ENCODE results near the gene DMC1.
A peak's percentile ranks its signal among the peaks of the same experiment; 100 is the strongest.
"Not testable (repeated sequence)": the region's sequence is repeated elsewhere in the genome, so short reads cannot be mapped to it uniquely, and the experiment has no call there.

DMC1 gene

GRCh38 chr22:38569972-38570778, at the start of gene DMC1:
DMC1 (minus strand) TSS chr22:38570183; CDS start chr22:38568256, 1,927 bp downstream.
- H3K27me3 ChIP-seq (ENCODE audit: insufficient read depth, low read depth, severe bottlenecking) = no peaks in the 10 kb centered on the region
- 0 out of 2 replicates have a peak within 1 kb of the TSS, but pooled peaks have one; percentile 19 for H3K27ac ChIP-seq
- TF ChIP-seq, protein P1, sequence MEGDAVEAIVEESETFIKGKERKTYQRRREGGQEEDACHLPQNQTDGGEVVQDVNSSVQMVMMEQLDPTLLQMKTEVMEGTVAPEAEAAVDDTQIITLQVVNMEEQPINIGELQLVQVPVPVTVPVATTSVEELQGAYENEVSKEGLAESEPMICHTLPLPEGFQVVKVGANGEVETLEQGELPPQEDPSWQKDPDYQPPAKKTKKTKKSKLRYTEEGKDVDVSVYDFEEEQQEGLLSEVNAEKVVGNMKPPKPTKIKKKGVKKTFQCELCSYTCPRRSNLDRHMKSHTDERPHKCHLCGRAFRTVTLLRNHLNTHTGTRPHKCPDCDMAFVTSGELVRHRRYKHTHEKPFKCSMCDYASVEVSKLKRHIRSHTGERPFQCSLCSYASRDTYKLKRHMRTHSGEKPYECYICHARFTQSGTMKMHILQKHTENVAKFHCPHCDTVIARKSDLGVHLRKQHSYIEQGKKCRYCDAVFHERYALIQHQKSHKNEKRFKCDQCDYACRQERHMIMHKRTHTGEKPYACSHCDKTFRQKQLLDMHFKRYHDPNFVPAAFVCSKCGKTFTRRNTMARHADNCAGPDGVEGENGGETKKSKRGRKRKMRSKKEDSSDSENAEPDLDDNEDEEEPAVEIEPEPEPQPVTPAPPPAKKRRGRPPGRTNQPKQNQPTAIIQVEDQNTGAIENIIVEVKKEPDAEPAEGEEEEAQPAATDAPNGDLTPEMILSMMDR (IDR thresholded peaks at IDR 0.05; ENCODE audit: low read depth, low read length) = no peak
- DNase-seq = peak; percentile 82
- H3K4me3 ChIP-seq (ENCODE audit: low read depth, low read length) = peak within 1 kb of the TSS; percentile 56
- no peaks in the 10 kb centered on the region for H3K36me3 ChIP-seq
- H3K9me3 ChIP-seq (ENCODE audit: severe bottlenecking) = no peaks in the 10 kb centered on the region

- H3K27ac ChIP-seq = no peak overlapping the region
- no peak for DNase-seq
- TF ChIP-seq, protein P1 (IDR thresholded peaks at IDR 0.05; ENCODE audit: low read depth, low read length) = no peak
- H3K9me3 ChIP-seq (ENCODE audit: severe bottlenecking) = no peaks in the 10 kb centered on the region
- H3K4me3 ChIP-seq (ENCODE audit: low read depth, low read length) = no peak overlapping the region
- H3K36me3 ChIP-seq = peaks cover 61% of the 10 kb centered on the region
- H3K27me3 ChIP-seq (ENCODE audit: insufficient read depth, low read depth, severe bottlenecking) = no peaks in the 10 kb centered on the region
Observed at GRCh38 chr22:38618682-38619081, 48.7 kb upstream of the DMC1 start.

- no peak overlapping the region for H3K4me3 ChIP-seq (ENCODE audit: low read depth, low read length)
- no peaks in the 10 kb centered on the region for H3K9me3 ChIP-seq (ENCODE audit: severe bottlenecking)
- no peak overlapping the region for H3K27ac ChIP-seq
- TF ChIP-seq, protein P1 (IDR thresholded peaks at IDR 0.05; ENCODE audit: low read depth, low read length) = no peak
- H3K27me3 ChIP-seq (ENCODE audit: insufficient read depth, low read depth, severe bottlenecking) = no peaks in the 10 kb centered on the region
- peaks cover 60% of the 10 kb centered on the region for H3K36me3 ChIP-seq
- DNase-seq = no peak
Observed at GRCh38 chr22:38618258-38618657, 48.3 kb upstream of the DMC1 start.

- DNase-seq; H3K27me3 ChIP-seq (ENCODE audit: insufficient read depth, low read depth, severe bottlenecking); H3K27ac ChIP-seq; H3K9me3 ChIP-seq (ENCODE audit: severe bottlenecking); H3K4me3 ChIP-seq (ENCODE audit: low read depth, low read length): not testable (repeated sequence)
- H3K36me3 ChIP-seq = peaks cover 56% of the 10 kb centered on the region
Observed at GRCh38 chr22:38615064-38615405, 45.1 kb upstream of the DMC1 start.

DNA sequence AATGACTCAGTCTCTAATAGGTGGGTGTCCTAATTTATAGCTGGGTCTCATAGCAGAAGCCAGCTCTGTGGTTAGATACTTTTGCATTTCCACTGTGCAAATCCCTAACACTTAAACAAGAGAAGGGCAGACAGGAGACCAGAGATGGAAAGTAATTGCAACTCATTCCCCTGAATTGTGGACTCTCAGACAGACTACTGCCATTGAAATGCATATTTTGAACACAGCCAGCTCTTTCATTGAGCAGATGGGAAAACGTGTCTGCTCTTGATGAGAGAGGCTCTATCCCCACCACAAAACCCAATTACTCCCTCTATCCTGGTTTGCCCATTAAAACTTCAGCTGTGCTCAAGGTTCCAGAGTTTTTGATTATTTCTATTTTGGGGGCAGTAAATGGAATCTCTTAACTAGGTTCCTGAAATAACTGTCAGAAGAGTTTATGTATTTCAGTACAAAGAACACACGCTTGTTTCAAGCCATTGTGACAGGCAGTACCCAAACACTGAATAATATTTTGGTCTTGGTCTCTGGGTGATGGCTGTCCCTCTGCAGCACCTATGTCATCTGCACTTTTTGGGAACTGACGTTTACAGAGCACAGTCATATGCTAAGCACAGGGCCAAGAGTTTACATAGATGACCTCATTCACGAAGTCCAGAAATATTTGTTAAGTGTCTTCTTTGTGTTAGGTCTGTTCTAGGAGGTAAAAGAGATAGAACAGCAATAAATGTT, 44.5 kb upstream of the DMC1 start:
- H3K4me3 ChIP-seq (ENCODE audit: low read depth, low read length) = no peak overlapping the region
- no peak overlapping the region for H3K27ac ChIP-seq
- H3K36me3 ChIP-seq = peaks cover 51% of the 10 kb centered on the region
- H3K9me3 ChIP-seq (ENCODE audit: severe bottlenecking) = no peaks in the 10 kb centered on the region
- DNase-seq = no peak
- TF ChIP-seq, protein P1 (IDR thresholded peaks at IDR 0.05; ENCODE audit: low read depth, low read length) = no peak
- H3K27me3 ChIP-seq (ENCODE audit: insufficient read depth, low read depth, severe bottlenecking) = no peaks in the 10 kb centered on the region

GRCh38 chr22:38613588-38613987, 43.6 kb upstream of the DMC1 start:
- no peak for DNase-seq
- H3K9me3 ChIP-seq (ENCODE audit: severe bottlenecking) = no peaks in the 10 kb centered on the region
- peaks cover 43% of the 10 kb centered on the region for H3K36me3 ChIP-seq
- no peaks in the 10 kb centered on the region for H3K27me3 ChIP-seq (ENCODE audit: insufficient read depth, low read depth, severe bottlenecking)
- no peak overlapping the region for H3K27ac ChIP-seq
- TF ChIP-seq, protein P1 (IDR thresholded peaks at IDR 0.05; ENCODE audit: low read depth, low read length) = no peak
- no peak overlapping the region for H3K4me3 ChIP-seq (ENCODE audit: low read depth, low read length)
